A549 (cell line): ENCODE results near the gene ZNF558. TPM values are rescaled to one million over a fixed set of nuclear protein-coding genes. Genes with fewer than 3 reads are reported as not detected.

Source experiments
- ATAC-seq, 2 experiments: fragments of 200-7000 bp in 1 of 2; fragments of >200 bp in 1 of 2; cut with Nextera tagmentation in 1 of 2; cut with Tn5 transposase in 1 of 2; 3 replicates each; pipeline versions ENCODE4 v1.8.0 to v1.9.1; 2018 to 2020; ENCODE audit warnings: mild to moderate bottlenecking in 1 of 2, moderate library complexity in 1 of 2
- CTCF ChIA-PET: fragments of 300-600 bp; sonication (Branson Sonifier 250); formaldehyde crosslinking; extraction: SDS; loops from one replicate; lab custom pipeline; 2021; ENCODE audit warnings: antibody characterized with exemption, inconsistent platforms; lab: Yijun Ruan, JAX
- POLR2A ChIA-PET: fragments of 350-600 bp; formaldehyde crosslinking; extraction: SDS; loops from one replicate; lab custom pipeline; 2021; ENCODE audit warnings: antibody characterized with exemption, inconsistent platforms; lab: Yijun Ruan, JAX
- DNase-seq, 2 experiments: peaks; one replicate each; pipeline versions ENCODE4 v3.0.0 to v3.0.0-alpha.2; 2011 to 2016; ENCODE audit warnings: low read depth in 1 of 2, low spot score in 1 of 2
- FAIRE-seq: peaks from 2 replicates; lab custom pipeline; 2011; peaks lifted over from hg19 to GRCh38; lab: Jason Lieb, UNC
- H3K27ac ChIP-seq, 2 experiments: fragments of >200 bp; sonication (Bioruptor Twin); formaldehyde crosslinking; 3 replicates each; pipeline ENCODE4 v1.5.1; 2016 to 2017
- H3K4me1 ChIP-seq: fragments of >200 bp; sonication (Bioruptor Twin); formaldehyde crosslinking; 3 replicates; pipeline ENCODE4 v1.6.1; 2016
- H3K4me2 ChIP-seq: fragments of >200 bp; sonication (Bioruptor Twin); formaldehyde crosslinking; 3 replicates; pipeline ENCODE4 v1.6.1; 2016
- H3K4me3 ChIP-seq: fragments of >200 bp; sonication (Bioruptor Twin); formaldehyde crosslinking; 3 replicates; pipeline ENCODE4 v1.5.1; 2016
- H3K9me3 ChIP-seq: fragments of >200 bp; sonication (Bioruptor Twin); formaldehyde crosslinking; 3 replicates; pipeline ENCODE4 v1.6.1; 2016
- BCL3 ChIP-seq: fragments of >200 bp; sonication (Bioruptor Twin); formaldehyde crosslinking; IDR thresholded peaks from 3 replicates; pipeline ENCODE4 v1.6.1; 2016
- EP300 ChIP-seq, 2 experiments: fragments of >200 bp; sonication (Bioruptor Twin); formaldehyde crosslinking; IDR thresholded peaks; 2 replicates in 1 of 2; 3 replicates in 1 of 2; pipeline ENCODE4 v1.6.1; 2016 to 2017
- ESRRA ChIP-seq: fragments of 150-350 bp; IDR thresholded peaks from 2 replicates; pipeline ENCODE4 v1.6.1; 2014; ENCODE audit warnings: mild to moderate bottlenecking, low read length, borderline replicate concordance
- MYC ChIP-seq: IDR thresholded peaks from 2 replicates; pipeline ENCODE4 v1.6.1; 2012; ENCODE audit warnings: mild to moderate bottlenecking, inconsistent platforms, low read length, improper control_type of control experiment, borderline replicate concordance
- PHF8 ChIP-seq: fragments of 200-600 bp; sonication (generic); IDR thresholded peaks from 2 replicates; pipeline ENCODE4 v1.6.1; 2016; ENCODE audit warnings: low read depth, mild to moderate bottlenecking, antibody characterized with exemption, moderate library complexity, borderline replicate concordance
- REST ChIP-seq: fragments of 200-600 bp; sonication (generic); IDR thresholded peaks from 2 replicates; pipeline ENCODE4 v1.6.1; 2016; ENCODE audit warnings: antibody characterized with exemption, mild to moderate bottlenecking, moderate library complexity
- ZSCAN20 ChIP-seq: fragments of 250-450 bp; sonication (Bioruptor Pico); IDR thresholded peaks from 2 replicates; pipeline ENCODE4 v1.8.0; 2022; ENCODE audit warnings: mild to moderate bottlenecking, moderate library complexity
- WGBS: methylation state at CpG from one replicate; pipeline ENCODE4 v1.1.6; 2017; ENCODE audit errors: missing lambda C conversion rate; 5-methylcytosine and 5-hydroxymethylcytosine counted together
- polyA plus RNA-seq, 4 experiments: library from polyadenylated mRNA; depleted of rRNA in 3 of 4; stranded (reverse); fragments of >200 nt; fragmentation: RNase III in 1 of 4; extraction: RNeasy Plus Mini Kit Qiagen cat#74134 plus additional on column Dnase treatment in 1 of 4; gene quantifications; 2 replicates in 3 of 4; 3 replicates in 1 of 4; pipeline ENCODE4 v1.2.3, GENCODE V29; 2011 to 2017
- TF ChIP-seq, protein P1 (sequence below): fragments of 250-450 bp; sonication (Bioruptor Pico); IDR thresholded peaks from 2 replicates; pipeline ENCODE4 v1.5.0; 2020; ENCODE audit warnings: low read depth, mild to moderate bottlenecking, moderate library complexity
- TF ChIP-seq, protein P2 (sequence below): IDR thresholded peaks from 2 replicates; pipeline ENCODE4 v1.6.1; 2012
- TF ChIP-seq, protein P3 (sequence below): IDR thresholded peaks from 2 replicates; pipeline ENCODE4 v1.6.1; 2012
- TF ChIP-seq, protein P4 (sequence below): fragments of >200 bp; sonication (Bioruptor Twin); formaldehyde crosslinking; IDR thresholded peaks from 2 replicates; pipeline ENCODE4 v1.6.1; 2016

Gene ZNF558
- polyA plus RNA-seq, 2 of the 4 experiments (the other 2 are of a cell fraction): 8.8 to 30.9 TPM

DNA sequence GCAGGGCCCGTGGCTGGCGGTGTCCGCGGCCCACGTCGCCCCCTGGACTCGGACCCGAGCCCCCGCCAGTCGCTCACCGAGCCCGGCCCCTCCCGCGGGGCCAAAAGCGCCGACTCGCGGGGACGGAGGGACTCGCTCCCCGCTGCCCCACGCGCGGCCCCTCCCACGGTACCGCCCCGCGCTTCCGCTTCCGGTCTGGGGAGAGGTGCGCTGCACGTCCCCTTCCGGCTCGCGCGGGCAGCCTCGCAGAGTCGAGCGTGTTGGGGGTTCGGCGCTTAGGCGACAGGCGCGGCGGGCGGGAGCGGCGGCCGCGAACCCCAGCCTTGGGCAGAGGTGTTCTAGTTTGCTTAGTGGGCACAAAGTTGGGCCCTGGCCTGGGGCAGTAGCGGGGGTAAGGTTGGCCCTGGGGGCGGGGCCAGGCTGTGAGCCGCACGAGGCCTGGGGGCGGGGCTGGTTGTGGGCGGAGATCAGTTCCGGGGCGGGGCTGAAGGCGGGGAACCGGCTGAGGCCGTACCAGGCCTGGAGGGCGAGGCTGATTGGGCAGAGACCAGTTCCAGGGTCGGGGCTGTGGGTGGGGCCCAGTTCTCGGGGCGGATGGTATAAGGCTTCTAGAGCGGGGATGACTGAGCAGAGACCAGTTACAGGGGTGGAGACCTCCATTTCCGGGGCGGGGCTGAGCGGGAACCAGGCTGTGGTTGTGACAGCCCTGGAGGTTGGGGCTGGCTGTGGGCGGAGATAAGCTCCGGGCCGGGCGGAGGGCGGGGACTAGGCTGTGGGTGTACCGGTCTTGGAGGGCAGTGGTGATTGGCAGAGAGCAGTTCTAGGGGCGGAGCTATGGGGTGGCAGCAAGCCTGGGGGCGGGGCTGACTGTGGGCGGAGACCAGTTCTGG lies at the start of gene ZNF558, which contains the start of gene MBD3L1 (continued):
- no peak for TF ChIP-seq REST
- TF ChIP-seq, protein P1, sequence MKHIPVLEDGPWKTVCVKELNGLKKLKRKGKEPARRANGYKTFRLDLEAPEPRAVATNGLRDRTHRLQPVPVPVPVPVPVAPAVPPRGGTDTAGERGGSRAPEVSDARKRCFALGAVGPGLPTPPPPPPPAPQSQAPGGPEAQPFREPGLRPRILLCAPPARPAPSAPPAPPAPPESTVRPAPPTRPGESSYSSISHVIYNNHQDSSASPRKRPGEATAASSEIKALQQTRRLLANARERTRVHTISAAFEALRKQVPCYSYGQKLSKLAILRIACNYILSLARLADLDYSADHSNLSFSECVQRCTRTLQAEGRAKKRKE (CRISPR knock-in tag): no peak
- TF ChIP-seq, protein P2, sequence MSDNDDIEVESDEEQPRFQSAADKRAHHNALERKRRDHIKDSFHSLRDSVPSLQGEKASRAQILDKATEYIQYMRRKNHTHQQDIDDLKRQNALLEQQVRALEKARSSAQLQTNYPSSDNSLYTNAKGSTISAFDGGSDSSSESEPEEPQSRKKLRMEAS: peak; percentile 74
- TF ChIP-seq, protein P3, sequence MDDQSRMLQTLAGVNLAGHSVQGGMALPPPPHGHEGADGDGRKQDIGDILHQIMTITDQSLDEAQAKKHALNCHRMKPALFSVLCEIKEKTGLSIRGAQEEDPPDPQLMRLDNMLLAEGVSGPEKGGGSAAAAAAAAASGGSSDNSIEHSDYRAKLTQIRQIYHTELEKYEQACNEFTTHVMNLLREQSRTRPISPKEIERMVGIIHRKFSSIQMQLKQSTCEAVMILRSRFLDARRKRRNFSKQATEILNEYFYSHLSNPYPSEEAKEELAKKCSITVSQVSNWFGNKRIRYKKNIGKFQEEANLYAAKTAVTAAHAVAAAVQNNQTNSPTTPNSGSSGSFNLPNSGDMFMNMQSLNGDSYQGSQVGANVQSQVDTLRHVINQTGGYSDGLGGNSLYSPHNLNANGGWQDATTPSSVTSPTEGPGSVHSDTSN: no peak; the same call in 1 of the 2 replicates
- TF ChIP-seq PHF8: peak; percentile 69
- 0 out of 2 replicates have a peak, but pooled peaks have one; percentile 32 for TF ChIP-seq MYC

DNA sequence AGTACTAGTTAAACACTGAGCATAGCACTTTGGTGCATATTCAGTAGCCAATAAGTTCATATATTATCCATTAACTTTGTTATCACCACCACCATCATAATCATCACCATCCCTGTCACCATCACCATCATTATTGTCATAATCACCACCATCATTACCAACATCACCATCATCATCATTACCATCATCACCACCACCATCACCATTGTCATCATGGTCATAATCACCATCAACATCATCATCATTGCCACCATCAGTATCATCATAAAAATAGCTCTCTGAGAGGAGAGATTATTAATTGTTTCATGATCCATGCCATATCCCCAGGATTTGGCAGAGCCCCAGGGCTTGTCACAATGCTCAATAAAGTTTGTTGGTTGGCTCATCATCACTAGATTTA lies 49.4 kb upstream of the ZNF558 start:
- ChIA-PET CTCF (no interaction called here), POLR2A (no interaction called here)
- ATAC-seq: no peak
- no peak for FAIRE-seq
- H3K27ac ChIP-seq: no peak overlapping the region
- DNase-seq: no peak
- H3K4me3 ChIP-seq: no peak overlapping the region
- TF ChIP-seq EP300 (IDR thresholded peaks at IDR 0.05): no peak
- TF ChIP-seq BCL3: no peak
- TF ChIP-seq, protein P4, sequence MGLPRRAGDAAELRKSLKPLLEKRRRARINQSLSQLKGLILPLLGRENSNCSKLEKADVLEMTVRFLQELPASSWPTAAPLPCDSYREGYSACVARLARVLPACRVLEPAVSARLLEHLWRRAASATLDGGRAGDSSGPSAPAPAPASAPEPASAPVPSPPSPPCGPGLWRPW: no peak
- TF ChIP-seq ESRRA: no peak
- TF ChIP-seq, protein P2: no peak
- H3K9me3 ChIP-seq: no peaks in the 10 kb centered on the region
- no peaks in the 10 kb centered on the region for H3K4me1 ChIP-seq
- H3K4me2 ChIP-seq: no peak overlapping the region

- no peak for FAIRE-seq
- CTCF ChIA-PET: no interaction called here
- 12% methylated on average over 2 of the region's 2 CpGs for WGBS
Measured at GRCh38 chr19:8880868-8881488, 48.9 kb upstream of the ZNF558 start.

More at GRCh38 chr19:8880868-8881488, 48.9 kb upstream of the ZNF558 start:
- Histone ChIP-seq H3K27ac (no peak overlapping the region), H3K4me3 (no peak overlapping the region), H3K4me2 (no peak overlapping the region), H3K4me1 (no peaks in the 10 kb centered on the region)
- no peak for ATAC-seq
- TF ChIP-seq ZSCAN20: no peak
- TF ChIP-seq, all 56 proteins: peak for 0
- DNase-seq: no peak
- POLR2A ChIA-PET: no interaction called here
- no peaks in the 10 kb centered on the region for H3K9me3 ChIP-seq
